Tibial artery (tissue), 4 donors: ENCODE data around the gene ODC1.

ENCODE experiments used
- DNase-seq, 2 donors: peaks; one replicate each; pipeline ENCODE4 v3.0.0-alpha.2; 2019
- H3K27ac ChIP-seq, 2 donors: fragments of 200-600 bp; sonication (generic) in 1 of 2; 1 replicate in 1 of 2; 2 replicates in 1 of 2; pipeline ENCODE4 v1.5.1; 2018 to 2019; ENCODE audit warnings: mild to moderate bottlenecking in 1 of 2
- H3K27me3 ChIP-seq, 2 donors: fragments of 200-600 bp; sonication (generic) in 1 of 2; one replicate each; pipeline versions ENCODE4 v1.5.1 to v1.6.0; 2016 to 2019
- H3K36me3 ChIP-seq, 3 donors: fragments of 200-600 bp; sonication (generic) in 2 of 3; one replicate each; pipeline ENCODE4 v1.5.1; 2016 to 2019; ENCODE audit warnings: mild to moderate bottlenecking in 2 of 3
- H3K4me1 ChIP-seq, 4 donors: fragments of 200-600 bp; sonication (generic) in 2 of 4; 1 replicate in 3 of 4; 2 replicates in 1 of 4; pipeline ENCODE4 v1.5.1; 2016 to 2019
- H3K4me3 ChIP-seq, 2 donors: fragments of 200-600 bp; sonication (generic) in 1 of 2; 1 replicate in 1 of 2; 2 replicates in 1 of 2; pipeline ENCODE4 v1.5.1; 2018 to 2019; ENCODE audit warnings: mild to moderate bottlenecking in 2 of 2
- H3K9me3 ChIP-seq, 3 donors: fragments of 200-600 bp; sonication (generic) in 1 of 3; one replicate each; pipeline ENCODE4 v1.5.1; 2016 to 2019
- intact Hi-C: fragments of 100-400 bp; cut with DNase I; formaldehyde crosslinking; loops from one replicate; pipeline ENCODE4 v1.15.0; 2023; ENCODE audit warnings: low total_unique reads
- TF ChIP-seq, protein P1 (sequence below), 2 experiments: fragments of 200-600 bp in 1 of 2; fragments of 450-650 bp in 1 of 2; IDR thresholded peaks; one replicate each; pipeline ENCODE4 v1.5.1; 2017 to 2019; ENCODE audit warnings: antibody characterized with exemption in 2 of 2, mild to moderate bottlenecking in 1 of 2, moderate library complexity in 1 of 2

The ODC1 gene

DNA sequence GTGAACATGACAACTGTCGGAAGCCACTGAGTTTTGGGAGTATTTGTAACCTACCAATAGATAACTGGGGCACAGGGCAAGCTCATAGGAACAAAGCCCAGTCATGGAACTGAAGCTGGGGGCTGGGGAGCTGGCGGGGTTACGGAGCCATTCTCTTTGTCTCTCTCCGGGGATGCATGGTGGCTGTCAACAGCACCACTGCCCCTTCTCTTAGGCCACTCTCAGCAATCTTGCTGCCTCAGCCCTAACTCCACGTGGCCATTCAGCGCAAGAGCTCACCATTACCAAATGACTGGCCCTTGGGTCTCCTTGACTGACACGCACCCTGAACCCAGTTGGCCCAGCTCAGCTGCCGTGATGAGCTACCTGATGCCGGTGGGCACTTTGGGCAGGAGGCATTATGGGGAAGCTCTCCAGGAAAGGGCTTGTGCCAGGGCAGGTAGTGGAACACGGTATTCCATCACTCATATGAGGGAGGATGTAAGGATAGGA, 33.6 kb upstream of the ODC1 start:
- peak in 1 of 2 donors; percentile 33 for DNase-seq
- intact Hi-C loops, result no loop called here
- TF ChIP-seq, protein P1, sequence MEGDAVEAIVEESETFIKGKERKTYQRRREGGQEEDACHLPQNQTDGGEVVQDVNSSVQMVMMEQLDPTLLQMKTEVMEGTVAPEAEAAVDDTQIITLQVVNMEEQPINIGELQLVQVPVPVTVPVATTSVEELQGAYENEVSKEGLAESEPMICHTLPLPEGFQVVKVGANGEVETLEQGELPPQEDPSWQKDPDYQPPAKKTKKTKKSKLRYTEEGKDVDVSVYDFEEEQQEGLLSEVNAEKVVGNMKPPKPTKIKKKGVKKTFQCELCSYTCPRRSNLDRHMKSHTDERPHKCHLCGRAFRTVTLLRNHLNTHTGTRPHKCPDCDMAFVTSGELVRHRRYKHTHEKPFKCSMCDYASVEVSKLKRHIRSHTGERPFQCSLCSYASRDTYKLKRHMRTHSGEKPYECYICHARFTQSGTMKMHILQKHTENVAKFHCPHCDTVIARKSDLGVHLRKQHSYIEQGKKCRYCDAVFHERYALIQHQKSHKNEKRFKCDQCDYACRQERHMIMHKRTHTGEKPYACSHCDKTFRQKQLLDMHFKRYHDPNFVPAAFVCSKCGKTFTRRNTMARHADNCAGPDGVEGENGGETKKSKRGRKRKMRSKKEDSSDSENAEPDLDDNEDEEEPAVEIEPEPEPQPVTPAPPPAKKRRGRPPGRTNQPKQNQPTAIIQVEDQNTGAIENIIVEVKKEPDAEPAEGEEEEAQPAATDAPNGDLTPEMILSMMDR (IDR thresholded peaks at IDR 0.05), result no peak
- no peaks in the 10 kb centered on the region for H3K4me1 ChIP-seq
- peaks cover 0 to 13% of the 10 kb centered on the region in 2 donors for H3K27me3 ChIP-seq
- H3K36me3 ChIP-seq, result no peaks in the 10 kb centered on the region
- no peak overlapping the region for H3K4me3 ChIP-seq
- H3K9me3 ChIP-seq, result no peaks in the 10 kb centered on the region
- no peak overlapping the region for H3K27ac ChIP-seq

DNA sequence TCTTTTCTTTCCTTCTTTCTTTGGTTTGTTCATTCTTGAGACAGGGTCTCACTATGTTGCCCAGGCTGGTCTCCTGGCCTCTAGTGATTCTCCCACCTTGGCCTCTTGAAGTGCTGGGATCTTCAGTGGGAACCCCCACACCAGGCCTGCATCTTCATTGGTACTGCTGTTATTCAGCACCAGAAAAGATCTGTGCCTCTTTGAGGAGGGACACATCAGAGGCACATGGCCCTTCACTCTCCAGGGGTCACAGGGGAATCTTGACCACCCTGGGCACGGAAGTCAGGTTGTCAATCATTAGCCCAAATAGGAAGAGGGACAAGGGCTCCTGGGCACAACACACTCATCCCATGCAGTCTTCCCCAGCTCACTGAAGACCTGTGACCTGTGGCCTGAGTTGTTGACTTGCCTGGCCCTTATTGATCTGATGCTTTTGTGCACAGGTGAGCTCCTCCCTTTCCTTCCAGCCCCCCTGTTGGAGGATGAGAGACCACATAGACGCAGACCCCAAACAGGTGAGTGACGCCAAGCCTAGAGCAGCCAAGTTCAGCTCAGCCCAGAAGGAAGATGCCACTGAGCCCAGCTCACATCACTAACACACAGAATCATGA, 33.0 kb upstream of the ODC1 start:
- Histone ChIP-seq H3K4me3 (no peak overlapping the region), H3K9me3 (no peaks in the 10 kb centered on the region), H3K4me1 (no peaks in the 10 kb centered on the region), H3K27me3 (peaks cover 0 to 13% of the 10 kb centered on the region in 2 donors), H3K36me3 (no peaks in the 10 kb centered on the region), H3K27ac (no peak overlapping the region)
- DNase-seq, result peak in 1 of 2 donors; percentile 15
- intact Hi-C loops, result no loop called here
- TF ChIP-seq, protein P1 (IDR thresholded peaks at IDR 0.05), result no peak

DNA sequence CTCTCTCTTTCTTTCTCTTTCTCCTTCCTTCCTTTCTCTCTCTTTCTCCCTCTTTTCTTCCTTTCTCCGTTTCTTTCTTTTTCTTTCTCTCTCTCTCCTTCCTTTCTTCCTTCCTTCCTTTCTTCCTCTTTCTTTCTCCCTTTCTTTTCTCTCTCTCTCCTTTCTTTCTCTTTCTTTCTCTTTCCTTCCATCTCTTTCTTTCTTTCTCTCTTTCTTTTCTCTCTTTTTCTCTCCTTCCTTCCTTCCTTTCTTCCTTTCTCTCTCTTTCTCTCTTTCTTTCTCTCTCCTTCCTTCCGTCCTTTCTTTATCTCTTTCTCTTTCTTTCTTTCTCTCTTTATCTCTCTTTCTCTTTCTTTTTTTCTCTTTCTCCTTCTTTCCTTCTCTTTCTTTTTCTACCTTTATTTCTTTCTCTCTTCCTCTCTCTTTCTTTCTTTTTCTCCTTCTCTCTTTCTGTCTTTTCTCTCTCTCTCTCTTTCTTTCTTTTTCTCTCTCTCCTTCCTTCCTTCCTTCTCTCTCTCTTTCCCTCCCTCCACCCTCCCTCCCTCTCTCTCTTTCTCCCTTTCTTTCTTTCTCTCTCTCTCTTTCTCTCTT, 32.3 kb upstream of the ODC1 start:
- no peak overlapping the region for H3K4me3 ChIP-seq
- intact Hi-C loops, result no loop called here
- no peaks in the 10 kb centered on the region for H3K4me1 ChIP-seq
- no peaks in the 10 kb centered on the region for H3K36me3 ChIP-seq
- no peak for DNase-seq
- peaks cover 0 to 13% of the 10 kb centered on the region in 2 donors for H3K27me3 ChIP-seq
- no peak overlapping the region for H3K27ac ChIP-seq
- no peaks in the 10 kb centered on the region for H3K9me3 ChIP-seq
- TF ChIP-seq, protein P1 (IDR thresholded peaks at IDR 0.05), result no peak

DNA sequence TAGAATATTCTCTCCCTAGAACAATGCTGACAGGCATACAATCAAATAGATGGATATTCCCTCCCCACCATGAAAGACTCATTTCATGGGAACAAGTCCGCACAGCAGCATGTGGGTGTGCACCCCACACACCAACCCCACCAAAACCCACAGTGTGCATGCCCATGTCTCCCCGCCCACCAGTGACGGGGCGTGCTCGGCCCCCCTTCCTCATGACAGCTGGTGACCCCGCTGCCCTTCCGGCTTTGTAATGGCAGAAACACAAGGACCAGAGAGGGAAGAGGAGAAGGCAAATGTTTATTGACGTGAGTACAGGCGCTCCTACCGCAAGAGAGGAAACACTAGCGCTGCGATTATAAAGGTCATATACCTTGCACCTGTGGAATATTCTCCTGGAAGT, 30.8 kb upstream of the ODC1 start:
- Histone ChIP-seq H3K9me3 (no peaks in the 10 kb centered on the region), H3K27me3 (peaks cover 0 to 11% of the 10 kb centered on the region in 2 donors), H3K4me1 (no peaks in the 10 kb centered on the region), H3K36me3 (no peaks in the 10 kb centered on the region), H3K27ac (no peak overlapping the region), H3K4me3 (no peak overlapping the region)
- DNase-seq, result peak in 1 of 2 donors; percentile 24
- TF ChIP-seq, protein P1 (IDR thresholded peaks at IDR 0.05), result no peak
- intact Hi-C loops, result no loop called here

DNA sequence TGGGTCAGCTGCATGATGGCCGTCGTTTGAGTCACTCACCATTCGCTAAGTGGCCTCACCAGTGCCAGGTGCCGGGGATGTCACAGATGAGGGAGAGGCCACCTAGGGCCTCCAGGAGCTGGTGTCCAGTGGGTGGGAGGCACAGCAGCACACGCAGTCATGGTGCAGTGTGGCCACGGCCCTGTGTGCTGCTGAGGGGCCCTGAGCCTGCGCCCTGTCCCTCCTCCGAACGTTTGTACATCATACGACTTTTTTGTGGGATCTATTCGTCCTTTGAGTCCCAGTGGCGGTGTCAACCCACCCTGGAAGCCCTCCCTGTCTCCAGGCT, 30.1 kb upstream of the ODC1 start:
- H3K4me1 ChIP-seq, result no peaks in the 10 kb centered on the region
- no peak overlapping the region for H3K27ac ChIP-seq
- H3K9me3 ChIP-seq, result no peaks in the 10 kb centered on the region

More for the DNA sequence above, 30.1 kb upstream of the ODC1 start:
- Histone ChIP-seq H3K36me3 (no peaks in the 10 kb centered on the region), H3K27me3 (peaks cover 0 to 9% of the 10 kb centered on the region in 2 donors), H3K4me3 (no peak overlapping the region)
- intact Hi-C loops, result no loop called here
- DNase-seq, result peak in 1 of 2 donors; percentile 43
- TF ChIP-seq, protein P1 (IDR thresholded peaks at IDR 0.05), result no peak
